Caco-2 (cell line): ENCODE data around the gene CDC123. TPM values are rescaled to one million over a fixed set of nuclear protein-coding genes. Genes with fewer than 3 reads are reported as not detected.

Source experiments
- BruUV-seq: library from RNA; stranded (reverse); fragments of 400-500 nt; replicated peaks from 2 replicates; lab custom pipeline; 2021; lab: Mats Ljungman, UMichigan
- CTCF ChIA-PET: fragments of 300-600 bp; sonication (Branson Sonifier 250); formaldehyde crosslinking; loops from one replicate; lab custom pipeline; 2022; ENCODE audit warnings: antibody characterized with exemption; lab: Charles Lee
- POLR2A ChIA-PET: fragments of 300-600 bp; sonication (Branson Sonifier 250); formaldehyde crosslinking; loops from one replicate; lab custom pipeline; 2022; ENCODE audit warnings: antibody characterized with exemption; lab: Charles Lee
- DNase-seq, 2 experiments: peaks; one replicate each; pipeline versions ENCODE4 v3.0.0 to v3.0.0-alpha.2; 2020 to 2022
- H3K27me3 ChIP-seq: replicated peaks from 2 replicates; pipeline ENCODE4 v1.6.0; 2011; ENCODE audit warnings: low read length; ENCODE audit not compliant: control insufficient read depth, insufficient read depth
- H3K36me3 ChIP-seq: 2 replicates; pipeline ENCODE4 v1.5.1; 2011; ENCODE audit warnings: low read length; ENCODE audit not compliant: control insufficient read depth, insufficient read depth
- H3K4me1 ChIP-seq: fragments of 250-450 bp; sonication (Bioruptor Pico); 2 replicates; pipeline ENCODE4 v1.5.1; 2020; ENCODE audit warnings: mild to moderate bottlenecking
- H3K4me3 ChIP-seq: 2 replicates; pipeline ENCODE4 v1.5.1; 2011; ENCODE audit warnings: low read depth, mild to moderate bottlenecking, control low read depth, low read length
- H3K9me3 ChIP-seq: fragments of 250-450 bp; sonication (Bioruptor Pico); 2 replicates; pipeline ENCODE4 v1.5.1; 2020; ENCODE audit warnings: mild to moderate bottlenecking, moderate library complexity
- H3K27ac Mint-ChIP-seq: one replicate; pipeline ENCODE4 v1.8.0; 2022; ENCODE audit warnings: mixed read lengths; ENCODE audit not compliant: unreplicated experiment
- H3K27me3 Mint-ChIP-seq: one replicate; pipeline ENCODE4 v1.8.0; 2022; ENCODE audit warnings: mixed read lengths; ENCODE audit not compliant: insufficient read depth, unreplicated experiment
- H3K36me3 Mint-ChIP-seq: one replicate; pipeline ENCODE4 v1.8.0; 2022; ENCODE audit warnings: mild to moderate bottlenecking, mixed read lengths; ENCODE audit not compliant: insufficient read depth, unreplicated experiment
- H3K4me1 Mint-ChIP-seq: one replicate; pipeline ENCODE4 v1.8.0; 2022; ENCODE audit warnings: low read depth, mixed read lengths; ENCODE audit not compliant: unreplicated experiment
- H3K4me3 Mint-ChIP-seq: one replicate; pipeline ENCODE4 v1.8.0; 2022; ENCODE audit warnings: mild to moderate bottlenecking, moderate library complexity, mixed read lengths; ENCODE audit not compliant: unreplicated experiment
- H3K9me3 Mint-ChIP-seq: one replicate; pipeline ENCODE4 v1.8.0; 2022; ENCODE audit warnings: mixed read lengths; ENCODE audit not compliant: unreplicated experiment
- CTCF ChIP-seq, 2 experiments: fragments of 200-600 bp in 1 of 2; IDR thresholded peaks; 1 replicate in 1 of 2; 2 replicates in 1 of 2; pipeline versions ENCODE4 v1.5.1 to v1.8.0; 2011 to 2022; ENCODE audit warnings: antibody characterized with exemption in 1 of 2, control low read depth in 1 of 2, inconsistent platforms in 1 of 2, low read depth in 1 of 2, low read length in 1 of 2, mild to moderate bottlenecking in 1 of 2, moderate library complexity in 1 of 2; ENCODE audit not compliant: insufficient read depth in 1 of 2, severe bottlenecking in 1 of 2, unreplicated experiment in 1 of 2
- intact Hi-C: fragments of 100-400 bp; cut with micrococcal nuclease; formaldehyde crosslinking; loops from one replicate; pipeline ENCODE4 v1.10.0; 2022; ENCODE audit not compliant: unreplicated experiment
- total RNA-seq: library from RNA; stranded (reverse); gene quantifications from 2 replicates; pipeline ENCODE4 v1.2.3, GENCODE V29; 2022

Gene CDC123
- total RNA-seq, 1 experiment from 2014 or later: 190 TPM

GRCh38 chr10:12212454-12212853, 16.5 kb downstream of the CDC123 start:
- no peak for DNase-seq
- no TSS peak for BruUV-seq
- no peaks in the 10 kb centered on the region for H3K9me3 ChIP-seq
- CTCF ChIA-PET: no interaction called here
- H3K27ac Mint-ChIP-seq: no peak overlapping the region
- H3K9me3 Mint-ChIP-seq: no peaks in the 10 kb centered on the region
- no peaks in the 10 kb centered on the region for H3K27me3 ChIP-seq
- H3K4me1 ChIP-seq: no peaks in the 10 kb centered on the region
- H3K4me1 Mint-ChIP-seq: no peaks in the 10 kb centered on the region
- H3K4me3 ChIP-seq: no peak overlapping the region
- H3K27me3 Mint-ChIP-seq: no peaks in the 10 kb centered on the region
- H3K4me3 Mint-ChIP-seq: no peak overlapping the region
- TF ChIP-seq CTCF (IDR thresholded peaks at IDR 0.05; ENCODE audit: insufficient read depth in 1 of 2, low read depth in 1 of 2, low read length in 1 of 2, severe bottlenecking in 1 of 2, unreplicated experiment in 1 of 2): no peak
- peaks cover 84% of the 10 kb centered on the region for H3K36me3 Mint-ChIP-seq
- POLR2A ChIA-PET: no interaction called here
- H3K36me3 ChIP-seq: no peaks in the 10 kb centered on the region; the same call in 1 of the 2 replicates
- intact Hi-C loops: loop anchor here (5.0 kb wide), 1 partner anchor 500 kb away; no protein-coding TSS in a partner anchor

- Mint-ChIP-seq H3K9me3 (no peaks in the 10 kb centered on the region), H3K4me1 (no peaks in the 10 kb centered on the region), H3K36me3 (peaks cover 83% of the 10 kb centered on the region), H3K4me3 (no peak overlapping the region), H3K27ac (no peak overlapping the region), H3K27me3 (no peaks in the 10 kb centered on the region)
- Histone ChIP-seq H3K36me3 (peaks cover 1% of the 10 kb centered on the region), H3K4me1 (no peaks in the 10 kb centered on the region), H3K9me3 (no peaks in the 10 kb centered on the region), H3K4me3 (no peak overlapping the region), H3K27me3 (no peaks in the 10 kb centered on the region)
- no TSS peak for BruUV-seq
- DNase-seq: no peak
- ChIA-PET POLR2A (no interaction called here), CTCF (interaction anchor here (0.7 to 1.3 kb wide), 2 partner anchors 15 to 18 kb away, joined by 3 read pairs; partner anchors contain the start of genes CDC123 and NUDT5)
- intact Hi-C loops: loop anchor here (5.0 kb wide), 1 partner anchor 499 kb away; no protein-coding TSS in a partner anchor
- no peak for TF ChIP-seq CTCF (IDR thresholded peaks at IDR 0.05; ENCODE audit: insufficient read depth in 1 of 2, low read depth in 1 of 2, low read length in 1 of 2, severe bottlenecking in 1 of 2, unreplicated experiment in 1 of 2)
Measured at GRCh38 chr10:12213621-12214020, 17.6 kb downstream of the CDC123 start.

GRCh38 chr10:12214093-12214492, 18.1 kb downstream of the CDC123 start:
- POLR2A ChIA-PET: no interaction called here
- H3K27ac Mint-ChIP-seq: no peak overlapping the region
- intact Hi-C loops: loop anchor here (5.0 kb wide), 1 partner anchor 498 kb away; no protein-coding TSS in a partner anchor
- H3K4me1 ChIP-seq: no peaks in the 10 kb centered on the region
- H3K9me3 Mint-ChIP-seq: no peaks in the 10 kb centered on the region
- BruUV-seq: no TSS peak
- H3K9me3 ChIP-seq: no peaks in the 10 kb centered on the region
- no peaks in the 10 kb centered on the region for H3K27me3 Mint-ChIP-seq
- H3K4me3 Mint-ChIP-seq: no peak overlapping the region
- peaks cover 3% of the 10 kb centered on the region for H3K36me3 ChIP-seq
- H3K36me3 Mint-ChIP-seq: peaks cover 87% of the 10 kb centered on the region
- no peak for TF ChIP-seq CTCF (IDR thresholded peaks at IDR 0.05; ENCODE audit: insufficient read depth in 1 of 2, low read depth in 1 of 2, low read length in 1 of 2, severe bottlenecking in 1 of 2, unreplicated experiment in 1 of 2)
- no peak for DNase-seq
- H3K4me1 Mint-ChIP-seq: no peaks in the 10 kb centered on the region
- H3K27me3 ChIP-seq: no peaks in the 10 kb centered on the region
- CTCF ChIA-PET: interaction anchor here (0.7 to 1.3 kb wide), 2 partner anchors 14 to 18 kb away, joined by 3 read pairs; partner anchors contain the start of genes CDC123 and NUDT5
- no peak overlapping the region for H3K4me3 ChIP-seq
